K562 (cell line): ENCODE data around the gene TIMP3. TPM values are rescaled to one million over a fixed set of nuclear protein-coding genes. Genes with fewer than 3 reads are reported as not detected.

Experiments
- ATAC-seq: fragments of 200-7000 bp; cut with Tn5 transposase; 3 replicates; pipeline ENCODE4 v1.9.1; 2020; ENCODE audit warnings: moderate library complexity
- BruUV-seq: library from RNA; stranded (reverse); fragments of 400-500 nt; replicated peaks from 2 replicates; lab custom pipeline; 2021; lab: Mats Ljungman, UMichigan
- CTCF ChIA-PET: fragments of 300-600 bp; formaldehyde crosslinking; extraction: SDS; loops from one replicate; lab custom pipeline; 2021; ENCODE audit warnings: low intra/inter-chr PET ratio; lab: Yijun Ruan, JAX
- POLR2A ChIA-PET: fragments of 300-600, 350-650 bp; sonication (Branson Sonifier 250); formaldehyde crosslinking; extraction: SDS; loops from one replicate; lab custom pipeline; 2021; ENCODE audit warnings: antibody characterized with exemption, inconsistent platforms; lab: Yijun Ruan, JAX
- DNase-seq, 4 experiments: peaks; one replicate each; pipeline versions ENCODE4 v3.0.0 to v3.0.0-alpha.2; 2011 to 2018; ENCODE audit warnings: low spot score in 3 of 4, mixed read lengths in 3 of 4; ENCODE audit errors: extremely low read depth in 1 of 4
- FAIRE-seq: peaks from 2 replicates; lab custom pipeline; 2011; peaks lifted over from hg19 to GRCh38; lab: Jason Lieb, UNC
- H2AFZ ChIP-seq: 2 replicates; pipeline ENCODE4 v1.6.0; 2011; ENCODE audit warnings: low read depth, low read length, control low read depth, inconsistent platforms
- H3K27ac ChIP-seq: fragments of 200-600 bp; 3 replicates; pipeline ENCODE4 v1.8.0; 2011; ENCODE audit warnings: low read depth, mild to moderate bottlenecking, control low read depth, inconsistent platforms, low read length, moderate library complexity, mixed read lengths; ENCODE audit errors: extremely low read depth
- H3K27me3 ChIP-seq, 2 experiments: fragments of 300-600 bp in 1 of 2; 2 replicates in 1 of 2; 3 replicates in 1 of 2; pipeline versions ENCODE4 v1.6.0 to v1.8.0; 2011; ENCODE audit warnings: inconsistent platforms in 2 of 2, low read length in 2 of 2, mild to moderate bottlenecking in 1 of 2, mixed read lengths in 1 of 2, moderate library complexity in 1 of 2; ENCODE audit not compliant: control insufficient read depth in 2 of 2, insufficient read depth in 2 of 2
- H3K36me3 ChIP-seq: fragments of 300-600 bp; 3 replicates; pipeline ENCODE4 v1.8.0; 2011; ENCODE audit warnings: mild to moderate bottlenecking, low read length, inconsistent platforms; ENCODE audit not compliant: control insufficient read depth, insufficient read depth
- H3K4me1 ChIP-seq, 2 experiments: fragments of 200-600 bp in 1 of 2; replicated peaks in 1 of 2; 2 replicates in 1 of 2; 3 replicates in 1 of 2; pipeline versions ENCODE4 v1.5.1 to v1.8.0; 2011; ENCODE audit warnings: inconsistent platforms in 2 of 2, low read length in 2 of 2, mild to moderate bottlenecking in 1 of 2, mixed read lengths in 1 of 2, moderate library complexity in 1 of 2; ENCODE audit not compliant: control insufficient read depth in 2 of 2, insufficient read depth in 2 of 2
- H3K4me2 ChIP-seq: 2 replicates; pipeline ENCODE4 v1.6.1; 2011; ENCODE audit warnings: low read length, control low read depth, inconsistent platforms, mixed read lengths; ENCODE audit not compliant: insufficient read depth
- H3K4me3 ChIP-seq: fragments of 200-600 bp; sonication (generic), shearing (Covaris generic); 2 replicates; pipeline ENCODE4 v1.5.1; 2016; ENCODE audit warnings: control low read depth, inconsistent platforms
- H3K79me2 ChIP-seq: fragments of 200-600 bp; 3 replicates; pipeline ENCODE4 v1.8.0; 2011; ENCODE audit warnings: low read length, inconsistent platforms; ENCODE audit not compliant: control insufficient read depth, insufficient read depth
- H3K9ac ChIP-seq, 2 experiments: 2 replicates each; pipeline versions ENCODE4 v1.6.0 to v1.6.1; 2011; ENCODE audit warnings: low read depth in 2 of 2, low read length in 2 of 2, control low read depth in 1 of 2, inconsistent platforms in 1 of 2, mild to moderate bottlenecking in 1 of 2, mixed read lengths in 1 of 2; ENCODE audit not compliant: insufficient read depth in 1 of 2
- H3K9me1 ChIP-seq: one replicate; pipeline ENCODE4 v1.6.0; 2011; ENCODE audit warnings: inconsistent platforms, mild to moderate bottlenecking, low read length, moderate library complexity; ENCODE audit not compliant: control insufficient read depth, insufficient read depth
- H3K9me3 ChIP-seq: replicated peaks from 2 replicates; pipeline ENCODE4 v1.5.1; 2011; ENCODE audit warnings: low read depth, low read length, inconsistent platforms; ENCODE audit not compliant: control insufficient read depth, insufficient read depth
- H4K20me1 ChIP-seq: replicated peaks from 2 replicates; pipeline ENCODE4 v1.6.1; 2011; ENCODE audit warnings: low read length, inconsistent platforms, mixed read lengths; ENCODE audit not compliant: control insufficient read depth, insufficient read depth
- ASH1L ChIP-seq: fragments of 450-650 bp; IDR thresholded peaks from 2 replicates; pipeline ENCODE4 v1.6.1; 2018; ENCODE audit warnings: borderline replicate concordance, mild to moderate bottlenecking, low read depth; ENCODE audit not compliant: partially characterized antibody
- CSDE1 ChIP-seq, 2 experiments: fragments of 450-650 bp; IDR thresholded peaks; 2 replicates each; pipeline ENCODE4 v1.6.1; 2016; ENCODE audit warnings: mild to moderate bottlenecking in 1 of 2
- CTCF ChIP-seq, 3 experiments: IDR thresholded peaks in 2 of 3; conservative IDR thresholded peaks in 1 of 3; 2 replicates each; pipeline ENCODE4 v1.5.1; 2011 to 2012; ENCODE audit warnings: low read length in 3 of 3, mild to moderate bottlenecking in 3 of 3, control low read depth in 2 of 3, improper control_type of control experiment in 1 of 3, inconsistent platforms in 1 of 3, low read depth in 1 of 3, mixed read lengths in 1 of 3, moderate library complexity in 1 of 3; ENCODE audit not compliant: insufficient read depth in 2 of 3
- DNMT1 ChIP-seq: fragments of 450-650 bp; IDR thresholded peaks from 2 replicates; pipeline ENCODE4 v1.6.1; 2016; ENCODE audit warnings: antibody characterized with exemption, mild to moderate bottlenecking
- NFATC3 ChIP-seq: fragments of 450-650 bp; IDR thresholded peaks from 2 replicates; pipeline ENCODE4 v1.6.1; 2017; ENCODE audit warnings: mild to moderate bottlenecking
- TFAP4 ChIP-seq: sonication (generic); formaldehyde crosslinking; IDR thresholded peaks from 2 replicates; pipeline ENCODE4 v1.8.0; 2022; ENCODE audit warnings: missing genetic modification reagents, mild to moderate bottlenecking, moderate library complexity, borderline replicate concordance
- ZNF347 ChIP-seq: fragments of 450-650 bp; formaldehyde crosslinking; IDR thresholded peaks from 2 replicates; pipeline ENCODE4 v1.4.0; 2020; ENCODE audit warnings: low read depth, mild to moderate bottlenecking, moderate library complexity
- ZNF780A ChIP-seq: fragments of 250-450 bp; sonication (Bioruptor Pico); IDR thresholded peaks from 2 replicates; pipeline ENCODE4 v1.5.0; 2021; ENCODE audit warnings: mild to moderate bottlenecking
- WGBS: fragments of 100-300 bp; shearing (Covaris generic); methylation state at CpG from one replicate; pipeline ENCODE4 v1.1.6; 2016; ENCODE audit warnings: low coverage, mixed read lengths; ENCODE audit not compliant: insufficient coverage; ENCODE audit errors: missing lambda C conversion rate; 5-methylcytosine and 5-hydroxymethylcytosine counted together
- in situ Hi-C: fragments of 300-500 bp; cut with MboI; formaldehyde crosslinking; loops from 4 replicates; pipeline ENCODE4 v1.15.0; 2018; ENCODE audit warnings: inconsistent platforms, mixed read lengths
- intact Hi-C: fragments of 100-400 bp; cut with micrococcal nuclease; formaldehyde crosslinking; loops from 2 replicates; pipeline ENCODE4 v1.14.2; 2022
- polyA plus RNA-seq, 8 experiments: library from polyadenylated mRNA; depleted of rRNA in 4 of 8; stranded (reverse) in 5 of 8; unstranded in 3 of 8; fragments of >200 nt; fragmentation: Nextera tagmentation in 2 of 8; fragmentation: Illumina TruSeq in 1 of 8; extraction: Ambion mirVana in 2 of 8; extraction: Trizol in 1 of 8; gene quantifications; 2 replicates each; pipeline versions ENCODE4 v1.2.1 to v1.2.3, GENCODE V29; 2011 to 2014; ENCODE audit warnings: inconsistent platforms in 1 of 8, missing spikeins in 1 of 8
- total RNA-seq, 7 experiments: library from RNA; depleted of rRNA in 6 of 7; stranded (reverse); fragments of >200 nt in 6 of 7; fragmentation: Illumina TruSeq in 2 of 7; extraction: Trizol in 2 of 7; gene quantifications; 2 replicates each; pipeline versions ENCODE4 v1.2.1 to v1.2.3, GENCODE V29; 2011 to 2021; ENCODE audit warnings: low replicate concordance in 1 of 7

Gene TIMP3
- total and polyA plus RNA-seq, 9 of the 15 experiments (the other 6 are each of a cell fraction or from before 2014, with no cell fraction given) = 0.07 to 0.73 (median 0.18) TPM

- no peak for DNase-seq
- no TSS peak for BruUV-seq
- POLR2A ChIA-PET = no interaction called here
- ATAC-seq = no peak
- intact Hi-C loops = no loop called here
- H3K9me3 ChIP-seq = no peaks in the 10 kb centered on the region
- no peak for TF ChIP-seq ASH1L
- no peak for TF ChIP-seq NFATC3
- TF ChIP-seq CTCF (IDR thresholded peaks at IDR 0.05 in 2 of 3, conservative IDR thresholded peaks at IDR 0.05 in 1 of 3; ENCODE audit: insufficient read depth in 2 of 3, low read depth in 1 of 3, low read length in 3 of 3) = peak in 2 of 3 experiments; percentile 21 to 32; a peak in 2 of 6 replicates
- TF ChIP-seq DNMT1 = no peak
- no peak for TF ChIP-seq ZNF780A (CRISPR knock-in tag)
- TF ChIP-seq CSDE1 (IDR thresholded peaks at IDR 0.05) = no peak
- no peak for TF ChIP-seq ZNF347 (CRISPR knock-in tag)
- TF ChIP-seq TFAP4 (CRISPR knock-in tag) = no peak
- TF ChIP-seq, all 486 proteins: peak for 1
- Histone ChIP-seq H3K4me2 (no peak overlapping the region), H3K9ac (no peak overlapping the region), H2AFZ (no peak overlapping the region), H3K36me3 (no peaks in the 10 kb centered on the region), H3K27ac (no peak overlapping the region), H3K79me2 (no peaks in the 10 kb centered on the region), H3K27me3 (peaks cover 3 to 10% of the 10 kb centered on the region in 2 experiments; a peak in 2 of 5 replicates), H3K4me3 (no peak overlapping the region), H4K20me1 (no peaks in the 10 kb centered on the region; the same call in 1 of the 2 replicates), H3K4me1 (no peaks in the 10 kb centered on the region), H3K9me1 (peaks cover 3% of the 10 kb centered on the region)
- in situ Hi-C loops = no loop called here
- CTCF ChIA-PET = no interaction called here
- FAIRE-seq = no peak
- WGBS = 13% methylated on average over 2 of the region's 2 CpGs
Measured at GRCh38 chr22:32828150-32828549, 26.6 kb downstream of the TIMP3 start.
